Raji (cell line): ENCODE results near the gene HTD2.
A peak's percentile ranks its signal among the peaks of the same experiment; 100 is the strongest.

Source experiments
- POLR2A ChIP-seq: IDR thresholded peaks from 2 replicates; pipeline ENCODE4 v1.6.1; 2011; ENCODE audit warnings: low read depth, low read length, control low read depth; ENCODE audit not compliant: insufficient read depth

HTD2 gene

GRCh38 chr3:58341376-58341775, 35.1 kb downstream of the HTD2 start:
- TF ChIP-seq POLR2A = no peak

GRCh38 chr3:58342676-58343075, 36.4 kb downstream of the HTD2 start:
- no peak for TF ChIP-seq POLR2A

DNA sequence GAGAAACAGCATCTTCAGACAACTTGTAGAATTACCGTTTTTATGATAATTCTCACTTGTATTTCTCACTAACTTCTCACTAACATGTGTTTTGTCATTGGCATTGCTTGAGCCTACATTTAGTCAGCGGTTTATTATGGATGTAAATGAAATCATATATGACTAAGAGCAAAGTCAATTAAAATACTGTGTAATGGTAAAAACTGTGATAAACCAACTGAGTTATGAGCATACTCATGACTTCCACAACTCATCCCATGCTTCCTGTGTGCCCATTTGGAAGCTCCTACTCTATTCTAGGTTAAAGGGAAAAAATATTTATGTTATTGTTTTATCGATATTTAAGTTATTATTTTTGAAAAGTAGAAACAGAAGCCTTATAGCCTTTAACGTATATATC, 39.1 kb downstream of the HTD2 start:
- TF ChIP-seq POLR2A = no peak

DNA sequence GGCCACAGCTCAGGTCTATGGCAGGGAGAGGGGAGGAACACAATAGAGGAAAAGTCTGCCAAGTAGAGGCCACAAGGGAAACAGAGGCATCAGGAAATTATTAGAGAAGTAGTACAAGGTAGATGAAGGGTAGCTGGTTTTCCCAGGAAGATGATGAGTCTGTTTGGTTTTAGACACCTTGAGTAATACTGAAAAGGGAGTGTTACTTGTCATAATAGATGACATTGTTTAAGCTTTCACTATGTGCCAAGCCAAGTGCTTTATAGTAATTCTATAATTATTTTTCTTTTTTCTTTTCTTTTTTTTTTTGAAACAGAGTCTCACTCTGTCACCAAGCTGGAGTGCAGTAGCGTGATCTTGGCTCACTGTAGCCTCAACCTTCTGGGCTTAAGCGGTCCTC, 40.0 kb downstream of the HTD2 start:
- no peak for TF ChIP-seq POLR2A

DNA sequence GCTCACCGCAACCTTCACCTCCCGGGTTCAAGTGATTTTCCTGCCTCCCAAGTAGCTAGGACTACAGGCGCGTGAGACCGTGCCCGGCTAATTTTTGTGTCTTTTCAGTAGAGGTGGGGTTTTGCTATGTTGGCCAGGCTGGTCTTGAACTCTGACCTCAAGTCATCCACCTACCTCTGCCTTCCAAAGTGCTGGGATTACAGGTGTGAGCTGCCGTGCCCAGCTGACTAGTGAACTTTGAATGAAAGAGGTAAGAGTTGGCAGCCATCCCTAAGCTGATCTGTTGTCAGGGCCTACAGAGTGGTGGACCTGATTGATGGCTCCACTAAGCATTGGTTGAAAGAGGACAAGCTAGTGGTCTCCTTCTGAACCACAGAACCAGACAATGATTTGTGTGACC, 41.7 kb downstream of the HTD2 start:
- TF ChIP-seq POLR2A = no peak

DNA sequence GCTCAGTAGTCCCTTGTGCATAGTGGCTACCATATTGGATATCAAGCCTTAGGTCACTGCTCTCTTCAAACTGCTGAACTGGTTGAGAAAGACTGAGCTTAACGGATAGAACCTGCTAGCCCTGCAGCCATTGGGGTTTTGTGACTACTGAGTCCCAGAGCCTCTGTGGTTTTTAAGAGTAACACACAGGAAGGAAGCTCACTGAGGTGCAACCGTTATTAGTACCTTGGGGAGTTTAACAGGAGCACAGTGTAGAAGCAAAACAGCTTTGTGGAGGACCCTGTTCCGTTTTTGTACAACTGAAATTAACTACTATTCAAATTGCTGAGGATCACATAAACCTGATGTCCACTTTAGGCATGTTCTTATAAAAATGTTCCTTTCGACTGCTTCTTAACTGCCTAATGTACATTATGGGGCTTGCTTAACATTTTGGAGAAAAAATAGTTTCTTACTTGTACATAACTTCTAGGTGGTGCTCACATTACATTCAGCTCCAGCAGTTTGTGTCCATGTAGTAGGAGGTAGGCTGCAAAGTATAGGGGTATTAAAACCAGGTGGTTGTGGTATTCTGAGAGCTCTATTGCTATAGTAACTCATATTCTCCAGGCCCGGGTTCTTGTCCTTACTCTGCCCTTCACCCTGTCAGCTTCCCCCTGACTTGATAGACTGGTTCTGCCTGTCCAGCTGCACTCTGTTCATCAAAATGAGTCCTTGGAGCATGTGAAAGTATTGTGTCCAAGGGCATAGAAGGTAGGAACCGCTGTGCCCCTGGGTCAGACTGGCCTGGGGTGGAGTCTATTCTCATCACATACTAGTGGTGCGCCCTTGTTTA, 43.7 kb downstream of the HTD2 start:
- TF ChIP-seq POLR2A = peak; percentile 45; the same call in 1 of the 2 replicates

- TF ChIP-seq POLR2A = no peak; the same call in 1 of the 2 replicates
These were observed 44.3 kb downstream of the HTD2 start for GRCh38 chr3:58350627-58351013.

GRCh38 chr3:58351920-58352319, 45.6 kb downstream of the HTD2 start:
- peak; percentile 34; the same call in 1 of the 2 replicates for TF ChIP-seq POLR2A

- TF ChIP-seq POLR2A = no peak
These were observed 46.3 kb downstream of the HTD2 start for GRCh38 chr3:58352626-58353025.

GRCh38 chr3:58353722-58354553, 47.6 kb downstream of the HTD2 start:
- TF ChIP-seq POLR2A = 0 out of 2 replicates have a peak, but pooled peaks have one; percentile 26

GRCh38 chr3:58355179-58355578, 48.9 kb downstream of the HTD2 start:
- no peak for TF ChIP-seq POLR2A

- TF ChIP-seq POLR2A = 0 out of 2 replicates have a peak, but pooled peaks have one; percentile 17
These were observed 49.7 kb downstream of the HTD2 start for GRCh38 chr3:58356054-58356453.

DNA sequence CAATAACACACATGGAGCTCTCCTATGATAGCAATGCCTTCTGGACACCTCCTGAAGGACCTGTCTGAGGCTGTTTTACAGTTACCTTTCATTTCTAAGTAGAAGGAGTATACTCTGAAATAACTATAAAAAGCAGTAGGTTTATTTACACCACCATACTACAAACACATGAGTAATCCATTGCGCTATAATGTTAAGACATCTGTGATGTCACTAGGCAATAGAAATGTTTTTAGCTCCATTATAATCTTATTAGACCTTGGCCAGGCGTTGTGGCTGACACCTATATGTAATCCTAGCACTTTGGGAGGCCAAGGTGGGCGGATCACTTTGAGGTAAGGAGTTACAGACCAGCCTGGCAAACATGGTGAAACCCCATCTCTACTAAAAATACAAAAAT, 51.1 kb downstream of the HTD2 start:
- TF ChIP-seq POLR2A = no peak

- TF ChIP-seq POLR2A = no peak
These were observed 51.8 kb downstream of the HTD2 start for GRCh38 chr3:58358092-58358491.

DNA sequence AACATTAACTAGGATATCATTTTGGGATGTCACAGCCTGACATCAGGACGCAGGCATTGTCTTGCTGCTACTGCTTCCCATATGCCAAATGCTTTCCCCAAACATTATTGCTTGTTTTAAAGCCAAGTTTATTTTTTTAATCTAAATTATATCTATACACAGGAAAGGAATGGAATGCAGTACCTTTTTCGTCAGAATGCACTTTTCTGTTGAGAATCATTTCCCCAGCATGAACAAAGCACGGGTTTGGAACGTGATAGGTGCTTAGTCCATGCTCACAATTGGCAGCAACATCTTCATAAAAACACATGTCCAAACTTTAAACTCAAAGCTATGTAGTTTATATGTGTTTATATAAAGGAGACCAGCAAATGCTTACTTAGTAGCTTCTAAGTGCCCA, 52.5 kb downstream of the HTD2 start:
- no peak for TF ChIP-seq POLR2A

DNA sequence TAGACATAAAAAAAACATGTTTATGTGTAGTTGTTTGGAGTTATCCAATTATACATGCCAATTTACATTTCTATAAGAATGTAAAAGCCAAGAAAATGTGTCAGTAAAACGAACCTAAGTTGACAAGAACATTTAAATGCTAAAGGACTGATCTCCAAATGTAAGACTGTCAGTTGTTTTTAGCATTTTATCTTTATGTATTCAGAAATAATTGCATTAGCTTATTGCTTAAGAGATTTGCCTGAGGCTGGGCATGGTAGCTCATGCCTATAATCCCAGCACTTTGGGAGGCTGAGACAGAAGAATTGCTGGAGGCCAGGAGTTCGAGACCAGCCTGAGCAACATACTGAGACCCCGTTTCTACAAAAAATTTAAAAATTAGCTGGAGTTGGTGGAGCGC, 53.3 kb downstream of the HTD2 start:
- TF ChIP-seq POLR2A = no peak
